GM21786 (cell line): ENCODE results near the gene NFYC.
A peak's percentile ranks its signal among the peaks of the same experiment; 100 is the strongest.

Experiments used
- ATAC-seq: cut with Tn5 transposase; IDR thresholded peaks from one replicate; pipeline ENCODE4 v1.9.1; 2021; ENCODE audit not compliant: unreplicated experiment

Gene NFYC

DNA sequence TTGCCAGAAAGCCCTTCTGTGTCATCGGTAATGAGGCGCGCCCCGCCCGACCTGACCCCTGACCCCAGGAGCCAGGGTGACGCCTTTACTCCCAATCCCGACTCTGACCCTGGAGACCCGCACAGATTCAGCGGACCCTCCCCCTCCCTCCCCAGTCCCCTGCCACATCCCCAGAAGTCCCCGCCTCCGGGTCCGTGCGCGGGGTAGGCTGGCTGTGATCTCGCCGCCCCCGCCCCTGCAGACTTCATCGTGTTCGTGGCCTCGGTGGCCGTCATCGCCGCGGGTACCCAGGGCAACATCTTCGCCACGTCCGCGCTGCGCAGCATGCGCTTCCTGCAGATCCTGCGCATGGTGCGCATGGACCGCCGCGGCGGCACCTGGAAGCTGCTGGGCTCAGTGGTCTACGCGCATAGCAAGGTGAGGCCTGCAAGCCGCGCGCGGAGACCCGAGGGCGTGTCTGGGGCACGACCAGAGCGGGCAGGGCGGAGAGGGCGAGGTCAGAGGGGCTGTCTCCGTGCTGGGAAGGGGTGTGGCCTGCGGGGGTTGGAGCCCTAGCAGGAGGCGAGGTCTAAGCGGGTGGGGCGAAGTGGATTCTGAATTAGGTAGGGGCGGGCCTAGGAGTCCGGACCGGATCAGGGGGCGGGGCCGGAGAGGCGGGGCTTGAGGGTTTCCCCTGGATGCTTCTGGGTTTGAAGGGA, 126.9 kb downstream of the NFYC start:
- peak; percentile 84 for ATAC-seq

DNA sequence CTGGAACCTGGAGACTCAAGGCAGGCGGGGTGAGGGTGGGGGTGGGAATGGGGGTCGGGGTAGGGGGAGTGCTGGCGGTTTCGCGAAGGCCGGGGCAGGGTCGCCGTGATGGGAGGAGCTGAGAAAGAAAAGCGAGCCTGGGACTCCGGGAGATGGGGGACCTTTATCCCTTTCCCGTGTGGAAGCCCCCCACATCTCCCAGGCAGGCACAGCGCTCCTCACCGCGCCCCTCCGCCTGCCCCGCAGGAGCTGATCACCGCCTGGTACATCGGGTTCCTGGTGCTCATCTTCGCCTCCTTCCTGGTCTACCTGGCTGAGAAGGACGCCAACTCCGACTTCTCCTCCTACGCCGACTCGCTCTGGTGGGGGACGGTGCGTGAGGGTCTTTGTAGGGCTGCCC, 127.6 kb downstream of the NFYC start:
- no peak for ATAC-seq

DNA sequence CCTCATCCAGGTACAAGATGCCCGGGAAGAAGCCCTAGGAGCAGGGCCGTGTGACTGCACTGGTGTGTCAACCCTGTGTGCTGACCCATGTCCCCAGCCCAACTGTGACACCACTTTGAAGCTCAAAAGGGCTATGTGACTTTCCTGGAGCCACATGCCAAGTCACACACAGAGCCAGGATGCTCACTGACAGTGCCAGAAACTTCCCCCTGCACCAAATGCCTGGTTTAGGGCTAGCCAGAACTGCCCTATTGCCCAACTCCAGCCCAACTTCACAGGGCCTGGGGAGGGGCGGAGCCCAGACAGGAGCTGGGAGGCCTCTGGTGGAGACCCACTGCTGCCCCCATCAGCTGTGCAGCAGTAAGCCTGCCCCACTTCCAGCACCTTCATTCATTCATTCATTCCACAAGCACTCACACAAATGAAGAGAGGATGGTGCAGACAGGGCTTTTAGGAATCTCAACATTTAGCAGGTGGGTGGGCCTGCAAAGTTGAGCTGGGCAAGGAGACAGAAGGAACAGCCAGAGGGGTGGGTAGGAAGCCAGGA, 128.8 kb downstream of the NFYC start:
- ATAC-seq: no peak
